Right renal pelvis (tissue), 4 donors: ENCODE data around the gene TCEA3. TPM values are rescaled to one million over a fixed set of nuclear protein-coding genes. Genes with fewer than 3 reads are reported as not detected.
A peak's percentile ranks its signal among the peaks of the same experiment; 100 is the strongest.

Source experiments
- DNase-seq, 4 donors: peaks; one replicate each; pipeline ENCODE4 v3.0.0-alpha.2; 2013; ENCODE audit warnings: low read depth in 4 of 4, low spot score in 3 of 4, missing footprints in 1 of 4
- polyA plus RNA-seq, 4 donors: library from polyadenylated mRNA; unstranded; fragments of 120-200 nt; gene quantifications; one replicate each; pipeline ENCODE4 v1.2.1, GENCODE V29; 2013; ENCODE audit not compliant: insufficient read length in 4 of 4

TCEA3 gene
- polyA plus RNA-seq, 4 donors, result 31.1 to 51.6 (median 47.5) TPM

GRCh38 chr1:23370709-23371584, 53.6 kb downstream of the TCEA3 start:
- DNase-seq, result peak in 2 of 4 donors; percentile 53 to 55

GRCh38 chr1:23370330-23370708, 54.2 kb downstream of the TCEA3 start:
- DNase-seq, result no peak

- peak; percentile 73 to 82 (median 80) for DNase-seq
Measured at GRCh38 chr1:23369335-23370013, 55.1 kb downstream of the TCEA3 start, which contains the start of gene ZNF436. TSS of gene ZNF436 (minus strand) at chr1:23369836. CDS start at chr1:23368005, 1,831 bp downstream.

- DNase-seq, result peak; percentile 89 to 92 (median 91)
Measured at GRCh38 chr1:23368562-23369334, 55.8 kb downstream of the TCEA3 start.

- peak; percentile 95 to 97 (median 96) for DNase-seq
Measured at GRCh38 chr1:23367791-23368561, 56.6 kb downstream of the TCEA3 start.

- DNase-seq, result no peak
Measured at GRCh38 chr1:23367451-23367790, 57.1 kb downstream of the TCEA3 start.

GRCh38 chr1:23366598-23366997, 58.0 kb downstream of the TCEA3 start:
- DNase-seq, result no peak

- DNase-seq, result no peak
Measured at GRCh38 chr1:23366146-23366545, 58.4 kb downstream of the TCEA3 start.

- DNase-seq, result no peak
Measured at GRCh38 chr1:23362218-23362713, 62.3 kb downstream of the TCEA3 start.

GRCh38 chr1:23358310-23358875, 66.2 kb downstream of the TCEA3 start:
- no peak for DNase-seq

- no peak for DNase-seq
Measured at GRCh38 chr1:23357138-23357908, 67.2 kb downstream of the TCEA3 start.

GRCh38 chr1:23356471-23357137, 67.9 kb downstream of the TCEA3 start:
- DNase-seq, result no peak

GRCh38 chr1:23354245-23354644, 70.3 kb downstream of the TCEA3 start:
- no peak for DNase-seq

GRCh38 chr1:23352096-23352695, 72.4 kb downstream of the TCEA3 start:
- no peak for DNase-seq

- no peak for DNase-seq
Measured at GRCh38 chr1:23345920-23346319, 78.6 kb downstream of the TCEA3 start.

- peak in 2 of 4 donors; percentile 24 to 30 for DNase-seq
Measured at GRCh38 chr1:23344987-23345472, 79.5 kb downstream of the TCEA3 start.

GRCh38 chr1:23344111-23344986, 80.2 kb downstream of the TCEA3 start, which contains the start of gene HNRNPR:
TSS of gene HNRNPR (minus strand) at chr1:23344284. CDS start at chr1:23341008, 3,276 bp downstream.
- DNase-seq, result peak; percentile 99 to 100 (median 100)
